IMR-90 (cell line): Measurements from ENCODE around the gene CRYGC. TPM values are rescaled to one million over a fixed set of nuclear protein-coding genes. Genes with fewer than 3 reads are reported as not detected.

Source experiments
- ATAC-seq: fragments of 200-7000 bp; cut with Tn5 transposase; 2 replicates; pipeline ENCODE4 v1.9.1; 2020; ENCODE audit warnings: low read depth, mild to moderate bottlenecking, moderate library complexity
- BruUV-seq: library from RNA; stranded (reverse); fragments of 400-500 nt; replicated peaks from 2 replicates; lab custom pipeline; 2021; lab: Mats Ljungman, UMichigan
- CTCF ChIA-PET: fragments of 300-600 bp; formaldehyde crosslinking; extraction: SDS; loops from one replicate; lab custom pipeline; 2021; ENCODE audit warnings: antibody characterized with exemption; lab: Yijun Ruan, JAX
- POLR2A ChIA-PET: fragments of 300-600 bp; sonication (Branson Sonifier 250); formaldehyde crosslinking; loops from one replicate; lab custom pipeline; 2022; ENCODE audit warnings: antibody characterized with exemption; ENCODE audit not compliant: unreplicated experiment; lab: Charles Lee
- DNase-seq: peaks from one replicate; pipeline ENCODE4 v3.0.0; 2013
- H2AFZ ChIP-seq: replicated peaks from 2 replicates; pipeline ENCODE3; 2013; ENCODE audit warnings: low read length, mild to moderate bottlenecking; ENCODE audit not compliant: poor library complexity
- H2AK5ac ChIP-seq: 2 replicates; pipeline ENCODE4 v1.6.1; 2013; ENCODE audit warnings: low read depth, low read length, inconsistent platforms
- H2AK9ac ChIP-seq: replicated peaks from 2 replicates; pipeline ENCODE3; 2013; ENCODE audit warnings: mild to moderate bottlenecking, low read depth, low read length, moderate library complexity; ENCODE audit not compliant: poor library complexity
- H2BK120ac ChIP-seq: 2 replicates; pipeline ENCODE4 v1.6.1; 2013; ENCODE audit warnings: low read depth, low read length, inconsistent platforms
- H2BK15ac ChIP-seq: 3 replicates; pipeline ENCODE4 v1.6.1; 2013; ENCODE audit warnings: low read depth, low read length, inconsistent platforms
- H2BK20ac ChIP-seq: 2 replicates; pipeline ENCODE4 v1.6.1; 2013; ENCODE audit warnings: low read depth, mild to moderate bottlenecking, inconsistent platforms, low read length, moderate library complexity
- H2BK5ac ChIP-seq: 2 replicates; pipeline ENCODE4 v1.6.1; 2013; ENCODE audit warnings: mild to moderate bottlenecking, low read depth, low read length, inconsistent platforms; ENCODE audit not compliant: poor library complexity, severe bottlenecking
- H3K14ac ChIP-seq: replicated peaks from 2 replicates; pipeline ENCODE4 v1.6.1; 2013; ENCODE audit warnings: low read depth, low read length, inconsistent platforms
- H3K18ac ChIP-seq: 2 replicates; pipeline ENCODE4 v1.6.1; 2013; ENCODE audit warnings: low read depth, low read length, control low read depth
- H3K23ac ChIP-seq: 2 replicates; pipeline ENCODE4 v1.6.1; 2013; ENCODE audit warnings: low read depth, low read length, inconsistent platforms
- H3K27ac ChIP-seq: 2 replicates; pipeline ENCODE4 v1.5.1; 2013; ENCODE audit warnings: mild to moderate bottlenecking, control low read depth, low read length; ENCODE audit not compliant: insufficient read depth
- H3K27me3 ChIP-seq: 2 replicates; pipeline ENCODE4 v1.6.1; 2013; ENCODE audit warnings: low read length; ENCODE audit not compliant: control insufficient read depth, insufficient read depth
- H3K36me3 ChIP-seq: 2 replicates; pipeline ENCODE4 v1.6.1; 2013; ENCODE audit warnings: low read length, mixed read lengths; ENCODE audit not compliant: control insufficient read depth, insufficient read depth
- H3K4ac ChIP-seq: 2 replicates; pipeline ENCODE4 v1.6.1; 2013; ENCODE audit warnings: low read depth, low read length, inconsistent platforms
- H3K4me1 ChIP-seq: 2 replicates; pipeline ENCODE4 v1.6.1; 2013; ENCODE audit warnings: low read length, mixed read lengths; ENCODE audit not compliant: control insufficient read depth, insufficient read depth
- H3K4me2 ChIP-seq: 2 replicates; pipeline ENCODE4 v1.6.1; 2013; ENCODE audit warnings: low read depth, mild to moderate bottlenecking, control low read depth, low read length, moderate library complexity
- H3K4me3 ChIP-seq: 2 replicates; pipeline ENCODE4 v1.5.1; 2013; ENCODE audit warnings: low read depth, mild to moderate bottlenecking, control low read depth, low read length, moderate library complexity; ENCODE audit not compliant: insufficient read depth
- H3K56ac ChIP-seq: 2 replicates; pipeline ENCODE4 v1.6.1; 2013; ENCODE audit warnings: low read length, inconsistent platforms; ENCODE audit not compliant: insufficient read depth; ENCODE audit errors: extremely low read depth
- H3K79me1 ChIP-seq, 2 experiments: 2 replicates each; pipeline ENCODE4 v1.6.1; 2013; ENCODE audit warnings: low read length in 2 of 2, inconsistent platforms in 1 of 2, low read depth in 1 of 2
- H3K9ac ChIP-seq: 2 replicates; pipeline ENCODE4 v1.6.1; 2013; ENCODE audit warnings: low read depth, low read length, control low read depth
- H3K9me1 ChIP-seq: 2 replicates; pipeline ENCODE4 v1.6.1; 2013; ENCODE audit warnings: low read length, inconsistent platforms; ENCODE audit not compliant: insufficient read depth
- H3K9me3 ChIP-seq: 2 replicates; pipeline ENCODE4 v1.6.1; 2013; ENCODE audit warnings: low read length; ENCODE audit not compliant: control insufficient read depth, insufficient read depth
- H4K20me1 ChIP-seq: 2 replicates; pipeline ENCODE4 v1.6.1; 2013; ENCODE audit warnings: low read length, inconsistent platforms; ENCODE audit not compliant: insufficient read depth
- H4K5ac ChIP-seq: 2 replicates; pipeline ENCODE4 v1.6.1; 2013; ENCODE audit warnings: mild to moderate bottlenecking, low read depth, low read length, control low read depth
- H4K8ac ChIP-seq, 2 experiments: 2 replicates each; pipeline ENCODE4 v1.6.1; 2013; ENCODE audit warnings: low read depth in 2 of 2, low read length in 2 of 2, control low read depth in 1 of 2, inconsistent platforms in 1 of 2
- H4K91ac ChIP-seq: 2 replicates; pipeline ENCODE4 v1.6.1; 2013; ENCODE audit warnings: low read depth, low read length, inconsistent platforms; ENCODE audit not compliant: insufficient read depth
- BHLHE40 ChIP-seq: fragments of 150-350 bp; IDR thresholded peaks from 2 replicates; pipeline ENCODE4 v1.6.1; 2016; ENCODE audit warnings: mild to moderate bottlenecking, low read depth, low read length
- CEBPB ChIP-seq: IDR thresholded peaks from 2 replicates; pipeline ENCODE4 v1.6.1; 2012; ENCODE audit warnings: low read depth, low read length, improper control_type of control experiment
- CHD1 ChIP-seq: IDR thresholded peaks from 2 replicates; pipeline ENCODE4 v1.6.1; 2012; ENCODE audit warnings: low read depth, low read length, improper control_type of control experiment
- FOS ChIP-seq: fragments of 150-350 bp; IDR thresholded peaks from 2 replicates; pipeline ENCODE4 v1.6.1; 2016; ENCODE audit warnings: low read depth, low read length
- MAFK ChIP-seq: IDR thresholded peaks from 2 replicates; pipeline ENCODE4 v1.6.1; 2012; ENCODE audit warnings: low read depth, low read length, improper control_type of control experiment
- MAZ ChIP-seq: IDR thresholded peaks from 2 replicates; pipeline ENCODE4 v1.6.1; 2012; ENCODE audit warnings: low read depth, mild to moderate bottlenecking, low read length, improper control_type of control experiment, moderate library complexity, borderline replicate concordance
- MXI1 ChIP-seq: IDR thresholded peaks from 2 replicates; pipeline ENCODE4 v1.6.1; 2012; ENCODE audit warnings: low read depth, mild to moderate bottlenecking, low read length, moderate library complexity, borderline replicate concordance
- NFE2L2 ChIP-seq: fragments of 150-350 bp; IDR thresholded peaks from 2 replicates; pipeline ENCODE4 v1.6.1; 2016; ENCODE audit warnings: low read depth, mild to moderate bottlenecking, low read length
- POLR2A ChIP-seq: IDR thresholded peaks from 2 replicates; pipeline ENCODE4 v1.6.1; 2012; ENCODE audit warnings: mild to moderate bottlenecking, low read depth, low read length
- RAD21 ChIP-seq: IDR thresholded peaks from 2 replicates; pipeline ENCODE4 v1.6.1; 2012; ENCODE audit warnings: low read length, improper control_type of control experiment
- RCOR1 ChIP-seq: IDR thresholded peaks from 2 replicates; pipeline ENCODE4 v1.6.1; 2012; ENCODE audit warnings: mild to moderate bottlenecking, low read length, improper control_type of control experiment; ENCODE audit not compliant: insufficient replicate concordance
- RFX5 ChIP-seq: IDR thresholded peaks from 2 replicates; pipeline ENCODE4 v1.8.0; 2012; ENCODE audit warnings: low read depth, mild to moderate bottlenecking, low read length, moderate library complexity
- SMC3 ChIP-seq: fragments of 150-350 bp; IDR thresholded peaks from 2 replicates; pipeline ENCODE4 v1.6.1; 2016; ENCODE audit warnings: low read depth, mild to moderate bottlenecking, antibody characterized with exemption, low read length, moderate library complexity
- WGBS, 2 experiments: methylation state at CpG; one replicate each; pipeline versions ENCODE4 v1.1.5 to v1.1.7; 2013; ENCODE audit warnings: missing lambda C conversion rate in 2 of 2; ENCODE audit not compliant: insufficient read length in 1 of 2; ENCODE audit errors: extremely low coverage in 2 of 2; 5-methylcytosine and 5-hydroxymethylcytosine counted together
- dilution Hi-C: fragments of 300-500 bp; cut with HindIII; formaldehyde crosslinking; loops from one replicate; pipeline ENCODE4 v1.14.3; 2018; ENCODE audit warnings: low sequenced_read_pairs; ENCODE audit not compliant: unreplicated experiment
- in situ Hi-C: fragments of 300-500 bp; cut with MboI; formaldehyde crosslinking; loops from 3 replicates; pipeline ENCODE4 v1.14.3; 2019; ENCODE audit warnings: low sequenced_read_pairs, inconsistent platforms, mixed read lengths
- intact Hi-C: fragments of 100-400 bp; cut with micrococcal nuclease; formaldehyde crosslinking; loops from 2 replicates; pipeline ENCODE4 v1.10.0; 2022
- polyA plus RNA-seq, 3 experiments: library from polyadenylated mRNA; depleted of rRNA; stranded (reverse); fragments of >200 nt; gene quantifications; 2 replicates each; pipeline ENCODE4 v1.2.3, GENCODE V29; 2012; ENCODE audit warnings: low replicate concordance in 1 of 3
- total RNA-seq: library from RNA; depleted of rRNA; stranded (reverse); fragments of >200 nt; gene quantifications from 2 replicates; pipeline ENCODE4 v1.2.3, GENCODE V29; 2012
- TF ChIP-seq, protein P1 (sequence below): conservative IDR thresholded peaks from 2 replicates; pipeline ENCODE4 v1.5.1; 2012; ENCODE audit warnings: mild to moderate bottlenecking, low read depth, low read length, improper control_type of control experiment
- TF ChIP-seq, protein P2 (sequence below): fragments of 150-350 bp; IDR thresholded peaks from 2 replicates; pipeline ENCODE4 v1.6.1; 2017; ENCODE audit warnings: mild to moderate bottlenecking, antibody characterized with exemption, low read length, low read depth
- TF ChIP-seq, protein P3 (sequence below): fragments of 150-350 bp; IDR thresholded peaks from 2 replicates; pipeline ENCODE4 v1.6.1; 2016; ENCODE audit warnings: low read depth, mild to moderate bottlenecking, low read length, moderate library complexity, borderline replicate concordance

Gene CRYGC
- total and polyA plus RNA-seq, 2 of the 4 experiments (the other 2 are of a cell fraction), result not detected

DNA sequence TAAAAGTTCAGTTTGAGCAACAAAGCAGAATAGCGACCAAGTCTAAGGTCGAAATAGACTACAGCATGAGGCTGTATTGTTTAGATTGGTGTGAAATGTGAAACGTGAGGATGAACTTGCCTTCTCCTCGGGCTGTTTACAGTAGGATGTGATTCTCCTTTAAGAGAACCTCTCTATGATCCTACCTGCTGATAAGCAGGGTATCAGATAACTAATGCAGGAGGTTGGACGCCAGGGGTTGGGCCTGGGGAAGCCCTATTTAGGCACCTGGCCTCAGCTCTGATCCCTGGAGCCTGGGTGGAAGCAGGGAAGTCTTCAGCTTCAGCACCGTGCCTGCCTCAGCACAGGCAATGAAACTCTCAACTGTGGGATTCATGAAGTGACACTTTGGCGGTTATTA, 16.7 kb downstream of the CRYGC start:
- 80% methylated on average over 1 of the region's 7 CpGs; no CpG with 5 or more reads in 1 of the 2 experiments for WGBS, 2 experiments
- H2AK5ac ChIP-seq, result no peak overlapping the region
- H3K23ac ChIP-seq, result no peak overlapping the region
- H3K4me2 ChIP-seq, result no peak overlapping the region
- H4K20me1 ChIP-seq, result no peaks in the 10 kb centered on the region
- no peak for DNase-seq
- H2BK5ac ChIP-seq, result no peak overlapping the region
- dilution Hi-C loops, result no loop called here
- H4K8ac ChIP-seq, result no peak overlapping the region
- H3K4ac ChIP-seq, result no peak overlapping the region
- H4K5ac ChIP-seq, result no peak overlapping the region
- intact Hi-C loops, result no loop called here
- H3K9me3 ChIP-seq, result no peaks in the 10 kb centered on the region
- H2BK120ac ChIP-seq, result no peak overlapping the region
- in situ Hi-C loops, result no loop called here
- H3K9ac ChIP-seq, result no peak overlapping the region
- ChIA-PET POLR2A (no interaction called here), CTCF (no interaction called here)
- ATAC-seq, result no peak
- H3K79me1 ChIP-seq, result no peaks in the 10 kb centered on the region
- no TSS peak for BruUV-seq
- H3K18ac ChIP-seq, result no peak overlapping the region
- H2AK9ac ChIP-seq, result no peak overlapping the region
- no peak overlapping the region for H3K56ac ChIP-seq
- H3K14ac ChIP-seq, result no peak overlapping the region
- no peak overlapping the region for H4K91ac ChIP-seq
- H3K9me1 ChIP-seq, result no peaks in the 10 kb centered on the region
- H2AFZ ChIP-seq, result no peak overlapping the region
- H3K4me3 ChIP-seq, result no peak overlapping the region
- no peak overlapping the region for H2BK20ac ChIP-seq
- H3K4me1 ChIP-seq, result no peaks in the 10 kb centered on the region
- H2BK15ac ChIP-seq, result no peak overlapping the region
- TF ChIP-seq RFX5 (no peak), CEBPB (no peak), BHLHE40 (no peak), RAD21 (no peak), MXI1 (no peak), MAZ (no peak), SMC3 (no peak), RCOR1 (no peak), MAFK (no peak), POLR2A (no peak), NFE2L2 (no peak), CHD1 (no peak), FOS (no peak)
- TF ChIP-seq, protein P1, sequence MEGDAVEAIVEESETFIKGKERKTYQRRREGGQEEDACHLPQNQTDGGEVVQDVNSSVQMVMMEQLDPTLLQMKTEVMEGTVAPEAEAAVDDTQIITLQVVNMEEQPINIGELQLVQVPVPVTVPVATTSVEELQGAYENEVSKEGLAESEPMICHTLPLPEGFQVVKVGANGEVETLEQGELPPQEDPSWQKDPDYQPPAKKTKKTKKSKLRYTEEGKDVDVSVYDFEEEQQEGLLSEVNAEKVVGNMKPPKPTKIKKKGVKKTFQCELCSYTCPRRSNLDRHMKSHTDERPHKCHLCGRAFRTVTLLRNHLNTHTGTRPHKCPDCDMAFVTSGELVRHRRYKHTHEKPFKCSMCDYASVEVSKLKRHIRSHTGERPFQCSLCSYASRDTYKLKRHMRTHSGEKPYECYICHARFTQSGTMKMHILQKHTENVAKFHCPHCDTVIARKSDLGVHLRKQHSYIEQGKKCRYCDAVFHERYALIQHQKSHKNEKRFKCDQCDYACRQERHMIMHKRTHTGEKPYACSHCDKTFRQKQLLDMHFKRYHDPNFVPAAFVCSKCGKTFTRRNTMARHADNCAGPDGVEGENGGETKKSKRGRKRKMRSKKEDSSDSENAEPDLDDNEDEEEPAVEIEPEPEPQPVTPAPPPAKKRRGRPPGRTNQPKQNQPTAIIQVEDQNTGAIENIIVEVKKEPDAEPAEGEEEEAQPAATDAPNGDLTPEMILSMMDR, result no peak
- TF ChIP-seq, protein P2, sequence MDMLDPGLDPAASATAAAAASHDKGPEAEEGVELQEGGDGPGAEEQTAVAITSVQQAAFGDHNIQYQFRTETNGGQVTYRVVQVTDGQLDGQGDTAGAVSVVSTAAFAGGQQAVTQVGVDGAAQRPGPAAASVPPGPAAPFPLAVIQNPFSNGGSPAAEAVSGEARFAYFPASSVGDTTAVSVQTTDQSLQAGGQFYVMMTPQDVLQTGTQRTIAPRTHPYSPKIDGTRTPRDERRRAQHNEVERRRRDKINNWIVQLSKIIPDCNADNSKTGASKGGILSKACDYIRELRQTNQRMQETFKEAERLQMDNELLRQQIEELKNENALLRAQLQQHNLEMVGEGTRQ, result no peak
- TF ChIP-seq, protein P3, sequence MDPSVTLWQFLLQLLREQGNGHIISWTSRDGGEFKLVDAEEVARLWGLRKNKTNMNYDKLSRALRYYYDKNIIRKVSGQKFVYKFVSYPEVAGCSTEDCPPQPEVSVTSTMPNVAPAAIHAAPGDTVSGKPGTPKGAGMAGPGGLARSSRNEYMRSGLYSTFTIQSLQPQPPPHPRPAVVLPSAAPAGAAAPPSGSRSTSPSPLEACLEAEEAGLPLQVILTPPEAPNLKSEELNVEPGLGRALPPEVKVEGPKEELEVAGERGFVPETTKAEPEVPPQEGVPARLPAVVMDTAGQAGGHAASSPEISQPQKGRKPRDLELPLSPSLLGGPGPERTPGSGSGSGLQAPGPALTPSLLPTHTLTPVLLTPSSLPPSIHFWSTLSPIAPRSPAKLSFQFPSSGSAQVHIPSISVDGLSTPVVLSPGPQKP, result no peak
- peaks cover 17% of the 10 kb centered on the region for H3K27me3 ChIP-seq
- no peak overlapping the region for H3K27ac ChIP-seq
- no peaks in the 10 kb centered on the region for H3K36me3 ChIP-seq
